Measurements from ENCODE around the gene PSMC2. TPM values are rescaled to one million over a fixed set of nuclear protein-coding genes. Genes with fewer than 3 reads are reported as not detected.
"Not testable (repeated sequence)": the region's sequence is repeated elsewhere in the genome, so short reads cannot be mapped to it uniquely, and the experiment has no call there.

Gene PSMC2
- total RNA-seq, 1 experiment from 2014 or later, result 689 TPM

DNA sequence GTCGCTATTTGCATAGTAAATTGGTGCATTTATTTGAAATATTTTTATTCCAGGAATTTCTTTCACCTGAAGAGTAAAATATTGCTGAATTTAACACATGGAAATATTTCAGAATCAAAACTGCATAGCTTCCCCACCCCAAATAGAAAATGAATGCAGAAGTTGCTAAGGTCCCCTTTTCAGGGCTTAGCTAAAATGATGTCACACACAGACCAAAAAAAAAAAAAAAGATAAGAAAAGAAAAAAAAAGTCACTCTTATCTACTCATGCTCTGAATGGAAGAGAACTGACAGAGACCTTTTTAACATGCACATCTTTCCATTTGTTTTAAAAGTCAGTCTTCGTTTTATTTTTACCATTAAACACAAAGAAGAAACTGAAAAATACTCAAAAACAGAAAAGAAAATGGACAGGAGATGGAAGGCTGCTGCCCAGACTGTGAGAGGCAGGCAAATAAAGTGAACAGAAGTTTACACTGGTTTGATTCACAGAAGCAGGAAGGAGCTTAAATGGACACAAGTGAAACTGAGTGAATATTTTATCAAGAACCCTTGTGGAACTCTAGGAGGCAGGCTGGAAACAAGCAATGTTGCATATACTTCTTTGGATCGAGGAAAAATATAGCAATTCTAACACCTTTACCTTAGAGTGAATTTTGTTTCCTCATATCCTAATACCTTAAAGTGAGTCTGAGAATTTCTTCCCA is 32.0 kb downstream of the PSMC2 start:
- DNase-seq (ENCODE audit: low spot score), result no peak

DNA sequence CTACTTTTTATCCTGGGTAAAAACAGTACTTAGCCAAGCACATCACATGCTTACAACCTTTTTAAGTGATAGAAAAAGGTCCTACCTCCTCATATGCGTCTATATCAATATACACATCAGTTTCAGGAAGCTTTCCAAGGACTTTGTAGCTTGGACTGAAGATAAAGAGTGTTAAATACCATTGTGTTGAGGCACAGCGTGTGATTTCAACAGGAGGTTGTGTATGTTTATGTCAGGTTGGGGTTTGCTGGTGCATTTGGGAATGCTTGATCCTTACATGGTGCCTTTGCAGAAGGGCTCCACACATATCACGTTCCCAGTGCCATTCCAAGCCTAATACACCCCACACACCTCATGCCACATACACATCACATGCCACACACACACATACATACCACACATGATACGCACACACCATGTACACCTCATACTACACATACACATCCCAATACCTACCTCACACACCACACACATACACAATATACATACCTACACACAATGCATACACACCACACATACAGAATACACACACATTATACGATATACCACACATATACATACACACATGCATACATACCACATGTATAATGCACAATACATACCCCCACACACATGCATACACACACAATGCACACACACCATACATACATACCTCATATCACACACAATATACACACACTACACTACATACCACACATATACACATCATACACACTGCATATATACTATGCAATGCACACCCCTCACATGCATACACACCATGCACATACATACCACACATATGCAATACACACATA is 33.1 kb downstream of the PSMC2 start:
- DNase-seq (ENCODE audit: low spot score), result no peak

DNA sequence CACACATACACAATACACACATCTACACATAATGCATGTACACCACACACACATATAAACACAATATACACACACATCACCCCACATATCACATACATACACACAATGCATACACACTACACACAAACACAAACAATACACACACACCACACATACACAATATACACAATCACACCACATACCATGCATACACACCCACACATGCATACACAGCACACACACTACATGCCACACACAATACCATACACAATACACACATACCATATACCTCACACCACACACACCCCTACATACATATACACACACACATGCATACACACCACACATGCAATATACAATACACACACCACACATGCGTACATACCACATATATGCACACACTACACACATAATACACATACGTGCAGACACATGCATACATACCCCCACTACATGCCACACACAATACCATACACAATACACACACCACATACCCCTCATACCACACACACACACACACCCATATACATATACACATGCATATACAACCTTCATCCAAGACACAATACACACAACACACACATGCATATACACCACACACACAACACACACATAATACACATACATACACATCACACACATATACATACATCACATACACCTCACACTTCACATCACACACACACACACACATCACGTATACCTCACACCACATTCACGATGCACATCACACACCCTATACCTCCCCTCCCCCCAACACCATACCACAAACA is 34.0 kb downstream of the PSMC2 start:
- DNase-seq (ENCODE audit: low spot score), result no peak

DNA sequence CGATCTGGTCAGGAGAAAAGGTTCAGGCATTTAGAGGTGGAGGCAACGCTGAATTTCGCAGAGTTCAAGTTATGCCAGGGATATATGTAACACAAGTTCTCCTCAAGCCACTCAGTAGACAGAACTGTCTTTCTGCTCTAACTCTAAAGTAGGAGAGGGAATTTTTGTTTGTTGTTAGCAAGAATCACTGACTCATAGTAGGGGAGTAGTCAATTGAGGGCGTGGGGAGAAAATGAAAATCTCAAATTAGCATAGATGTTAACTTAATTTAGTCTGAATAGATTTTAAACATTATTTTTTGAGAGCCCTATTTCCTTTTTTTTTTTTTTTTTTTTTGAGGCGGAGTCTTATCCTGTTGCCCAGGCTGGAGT is 34.6 kb downstream of the PSMC2 start:
- DNase-seq (ENCODE audit: low spot score), result no peak

DNA sequence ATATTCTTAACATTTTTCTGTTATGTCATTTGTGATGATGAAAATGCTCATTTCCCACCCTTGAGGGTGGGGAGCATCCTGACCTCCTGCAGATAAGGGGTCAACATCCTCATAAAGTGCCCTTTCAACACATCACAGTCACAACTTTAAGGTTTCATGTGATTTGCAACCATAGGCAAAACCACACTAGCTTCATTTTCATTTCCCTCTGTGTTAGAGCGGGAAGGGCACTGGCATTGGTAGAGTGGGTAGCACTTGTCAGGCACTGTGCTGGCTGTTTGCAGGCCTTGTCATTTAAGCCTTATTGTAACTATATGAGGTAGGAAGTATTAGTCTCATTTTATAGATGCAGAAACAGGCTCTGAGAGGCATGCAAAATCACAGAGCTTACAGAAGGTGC is 39.8 kb downstream of the PSMC2 start:
- DNase-seq (ENCODE audit: low spot score), result no peak

DNA sequence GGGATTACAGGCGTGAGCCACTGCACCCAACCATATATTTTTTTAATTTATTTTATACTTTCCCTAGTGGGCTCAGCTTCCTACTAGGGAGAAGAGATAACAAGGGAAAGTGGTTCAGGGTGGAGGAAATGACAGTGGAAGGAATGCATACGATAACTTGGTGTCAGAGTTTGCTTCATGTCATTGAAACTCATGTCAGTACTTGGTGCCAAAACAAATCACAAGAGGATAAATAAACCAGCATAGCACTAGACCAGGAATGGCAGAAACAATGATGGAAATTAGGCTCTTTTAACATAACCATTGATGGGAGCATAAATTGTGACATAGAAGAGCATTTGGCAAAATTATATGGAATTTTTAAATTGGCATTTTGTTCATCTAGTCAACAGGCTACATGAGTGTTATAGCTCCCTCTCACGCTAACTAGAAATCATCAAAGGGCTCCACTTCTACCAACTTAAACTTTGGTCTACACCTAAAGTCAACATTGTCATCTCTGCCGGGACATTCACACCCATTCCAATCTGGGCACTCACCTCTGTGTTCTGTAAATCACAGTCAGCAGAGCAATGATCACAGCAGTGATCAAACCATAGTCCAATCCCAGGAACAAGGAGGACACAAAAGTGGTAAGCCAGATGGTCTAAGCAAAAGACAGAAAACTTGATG is 41.2 kb downstream of the PSMC2 start:
- DNase-seq (ENCODE audit: low spot score), result no peak

DNA sequence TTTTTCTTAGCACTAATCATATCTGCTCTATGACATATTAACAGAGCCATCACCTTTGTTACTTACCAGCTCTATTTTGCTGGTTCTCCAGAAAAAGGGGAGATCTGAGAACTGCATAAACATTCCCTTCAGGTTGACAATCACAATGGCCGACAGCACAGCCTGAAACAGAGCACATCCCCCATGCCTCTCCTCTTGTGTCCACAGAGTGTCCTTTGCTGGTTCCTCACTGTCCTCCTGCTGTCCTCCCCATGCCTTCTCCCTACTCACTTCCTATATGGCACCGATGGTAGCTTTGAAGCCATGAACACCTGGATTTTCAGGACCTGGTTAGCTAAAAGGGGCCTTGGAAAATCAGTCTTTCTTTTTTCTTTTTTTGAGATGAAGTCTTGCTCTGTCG is 41.8 kb downstream of the PSMC2 start:
- no peak for DNase-seq (ENCODE audit: low spot score)

DNA sequence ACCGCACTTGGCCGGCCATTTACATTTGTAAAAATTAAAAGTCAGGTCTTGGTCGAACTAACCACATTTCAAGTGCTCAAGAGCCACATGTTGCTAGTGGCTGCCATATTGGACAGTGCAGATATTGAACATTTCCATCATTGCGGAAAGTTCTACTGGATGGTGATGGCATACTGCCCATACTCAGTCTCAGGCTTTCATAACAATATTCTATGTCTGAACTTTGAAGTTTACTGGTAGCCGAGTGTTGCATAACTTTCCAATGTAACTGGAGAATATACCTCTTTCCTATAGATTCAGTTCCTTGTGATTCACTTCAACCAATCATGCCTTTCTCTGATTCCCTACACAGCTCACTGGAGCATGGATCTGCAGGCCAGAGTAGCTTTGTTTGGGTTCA is 43.7 kb downstream of the PSMC2 start:
- no peak for DNase-seq (ENCODE audit: low spot score)

DNA sequence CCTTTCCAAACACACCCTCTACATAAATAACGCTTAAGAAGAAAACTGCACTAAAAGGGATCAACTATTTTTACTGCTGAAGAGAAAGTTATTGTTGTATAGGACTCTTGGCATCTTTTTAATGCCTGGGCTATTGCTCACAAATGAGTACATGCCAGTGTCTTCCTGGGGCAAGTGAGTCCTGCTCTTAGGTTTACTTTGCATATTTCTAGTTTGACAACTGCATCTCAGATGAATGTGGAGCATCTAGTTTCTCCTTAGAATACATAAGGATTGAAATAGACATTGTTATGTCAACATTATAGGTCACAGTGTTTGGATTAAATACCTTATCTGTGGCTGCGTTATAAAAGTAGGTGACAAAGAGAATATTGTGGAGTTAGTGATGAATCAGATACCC is 44.5 kb downstream of the PSMC2 start:
- DNase-seq (ENCODE audit: low spot score), result peak; percentile 7

DNA sequence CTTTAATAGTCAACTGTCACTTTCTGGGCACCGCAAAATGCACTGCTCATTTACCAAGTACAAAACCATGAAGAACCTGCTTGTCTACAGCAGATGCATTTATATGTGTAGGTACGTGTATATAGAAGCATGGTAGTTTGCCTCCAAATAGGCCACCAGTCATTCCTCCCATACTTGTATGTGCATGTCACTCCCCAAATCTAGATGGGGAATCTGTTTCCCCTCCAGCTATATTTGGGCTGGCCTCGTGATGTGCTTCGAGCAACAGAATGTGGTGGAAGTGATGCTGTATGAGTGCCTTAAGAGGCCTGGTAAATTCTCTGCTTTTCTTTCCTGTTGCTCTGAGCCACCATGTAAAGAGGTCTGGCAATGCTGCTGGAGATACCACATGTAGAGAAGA is 47.1 kb downstream of the PSMC2 start:
- no peak for DNase-seq (ENCODE audit: low spot score)

DNA sequence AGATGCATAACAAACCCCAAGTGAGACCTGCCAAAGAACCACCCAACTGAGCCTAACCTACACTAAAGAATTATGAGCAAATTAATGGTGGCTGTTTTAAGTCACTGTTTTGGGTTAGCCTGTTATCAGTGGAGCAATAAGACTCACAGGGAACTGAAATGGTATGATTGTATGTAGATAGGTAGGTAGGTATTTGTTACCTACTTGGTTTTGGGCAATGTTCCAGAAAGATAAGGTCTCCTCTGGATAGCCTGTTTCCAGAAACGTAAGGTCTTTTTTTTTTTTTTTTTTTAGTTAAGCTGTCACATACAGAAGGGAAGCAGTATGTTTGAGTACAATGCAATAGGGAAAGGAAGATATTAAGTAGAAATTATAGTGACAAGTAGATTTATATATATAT is 47.6 kb downstream of the PSMC2 start:
- DNase-seq (ENCODE audit: low spot score), result no peak

DNA sequence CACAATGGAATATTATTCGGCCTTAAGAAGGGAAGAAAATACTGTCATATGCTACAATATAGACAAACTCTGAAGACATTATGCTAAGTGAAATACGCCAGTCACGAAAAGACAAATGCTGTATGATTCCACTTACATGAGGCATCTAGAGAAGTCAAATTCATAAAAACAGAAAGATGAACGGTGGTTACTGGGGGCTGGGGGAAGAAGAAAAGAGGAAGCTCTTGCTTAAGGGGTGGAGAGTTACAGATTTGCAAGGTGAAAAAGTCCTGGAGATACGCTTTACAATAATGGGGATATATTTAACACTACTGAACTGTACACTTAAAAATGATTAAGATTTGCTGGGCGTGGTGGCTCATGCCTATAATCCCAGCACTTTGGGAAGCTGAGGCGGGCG is 49.0 kb downstream of the PSMC2 start:
- no peak for DNase-seq (ENCODE audit: low spot score)

DNA sequence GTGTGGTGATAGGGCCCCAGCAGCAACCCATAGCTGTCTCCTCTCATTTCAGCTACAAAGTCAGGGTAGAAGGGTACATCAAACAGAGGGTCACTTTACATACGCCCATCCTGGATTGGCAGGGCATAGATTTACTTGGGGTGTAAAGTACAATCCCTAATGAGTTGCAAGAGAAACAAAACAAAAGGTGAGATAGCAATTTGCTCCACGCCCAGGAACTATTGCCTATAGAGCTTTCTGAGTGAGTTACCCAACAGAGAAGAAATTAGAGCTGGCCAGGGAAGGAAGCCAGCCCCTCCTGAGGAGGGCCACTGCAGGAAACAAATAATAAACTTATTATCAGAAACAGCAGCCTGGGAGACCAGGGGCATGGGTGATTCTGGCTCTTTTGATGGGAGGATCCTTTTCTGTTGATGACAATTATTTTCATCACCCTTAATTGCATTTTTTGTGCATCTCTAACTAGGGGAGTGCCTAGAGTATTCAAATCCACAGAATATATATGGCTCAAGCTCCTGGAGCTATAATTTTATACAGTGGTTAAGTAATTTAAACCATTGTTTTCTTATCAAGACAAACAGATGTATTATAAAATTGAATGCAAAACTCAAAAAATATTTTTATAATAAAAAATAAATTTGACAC is 51.2 kb downstream of the PSMC2 start:
- DNase-seq (ENCODE audit: low spot score), result no peak

DNA sequence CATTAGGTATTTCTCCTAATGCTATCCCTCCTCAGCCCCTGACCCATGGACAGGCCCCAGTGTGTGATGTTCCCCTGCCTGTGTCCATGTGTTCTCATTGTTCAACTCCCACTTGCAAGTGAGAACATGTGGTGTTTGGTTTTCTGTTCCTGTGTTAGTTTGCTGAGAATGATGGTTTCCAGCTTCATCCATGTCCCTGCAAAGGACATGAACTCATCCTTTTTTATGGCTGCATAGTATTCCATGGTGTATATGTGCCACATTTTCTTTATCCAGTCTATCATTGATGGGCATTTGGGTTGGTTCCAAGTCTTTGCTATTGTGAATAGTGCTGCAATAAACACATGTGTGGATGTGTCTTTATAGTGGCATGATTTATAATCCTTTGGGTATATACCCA is 52.2 kb downstream of the PSMC2 start:
- not testable (repeated sequence) for DNase-seq (ENCODE audit: low spot score)

DNA sequence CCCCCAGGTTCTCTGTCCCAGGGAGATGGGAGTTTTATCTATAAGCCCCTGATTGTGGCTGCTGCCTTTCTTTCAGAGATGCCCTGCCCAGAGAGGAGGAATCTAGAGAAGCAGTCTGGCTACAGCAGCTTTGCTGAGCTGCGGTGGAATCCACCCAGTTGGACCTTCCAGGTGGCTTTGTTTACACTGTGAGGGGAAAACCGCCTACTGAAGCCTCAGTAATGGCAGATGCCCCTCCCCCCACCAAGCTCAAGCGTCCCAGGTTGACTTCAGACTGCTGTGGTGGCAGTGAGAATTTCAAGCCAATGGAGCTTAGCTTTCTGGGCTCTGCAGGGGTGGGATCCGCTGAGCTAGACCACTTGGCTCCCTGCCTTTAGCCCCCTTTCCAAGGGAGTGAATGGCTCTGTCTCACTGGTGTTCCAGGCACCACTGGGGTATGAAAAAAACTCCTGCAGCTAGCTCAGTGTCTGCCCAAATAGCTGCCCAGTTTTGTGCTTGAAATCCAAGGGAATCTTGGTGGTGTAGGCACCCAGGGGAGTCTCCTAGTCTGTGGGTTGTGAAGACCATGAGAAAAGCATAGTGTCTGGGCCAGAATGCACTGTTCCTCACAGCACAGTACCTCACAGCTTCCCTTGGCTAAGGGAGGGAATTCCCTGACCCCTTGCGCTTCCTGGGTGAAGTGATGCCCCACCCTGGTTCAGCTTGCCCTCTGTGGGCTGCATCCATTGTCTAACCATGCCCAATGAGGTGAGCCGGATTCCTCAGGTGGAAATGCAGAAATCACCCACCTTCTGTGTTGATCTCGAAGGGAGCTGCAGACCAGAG is 58.6 kb downstream of the PSMC2 start:
- DNase-seq (ENCODE audit: low spot score), result not testable (repeated sequence)

DNA sequence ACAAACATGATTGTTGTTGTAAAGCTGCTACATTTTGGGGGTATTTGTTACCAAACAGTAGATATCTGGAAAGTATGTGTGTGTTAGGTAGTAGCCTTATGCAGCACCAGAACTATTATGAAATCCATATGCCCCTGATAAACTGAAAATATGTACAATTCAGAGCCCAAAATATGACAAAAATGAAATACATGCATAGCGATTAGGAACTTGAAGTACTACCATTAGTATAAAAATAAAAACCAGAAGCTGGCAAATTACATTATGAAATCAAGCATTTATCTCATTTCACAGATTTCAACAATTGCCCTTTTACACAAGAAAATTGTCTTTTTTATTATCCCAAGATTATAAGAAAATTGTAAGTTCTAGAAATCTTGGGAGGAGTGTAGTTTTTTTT is 64.7 kb downstream of the PSMC2 start:
- no peak for DNase-seq (ENCODE audit: low spot score)

DNA sequence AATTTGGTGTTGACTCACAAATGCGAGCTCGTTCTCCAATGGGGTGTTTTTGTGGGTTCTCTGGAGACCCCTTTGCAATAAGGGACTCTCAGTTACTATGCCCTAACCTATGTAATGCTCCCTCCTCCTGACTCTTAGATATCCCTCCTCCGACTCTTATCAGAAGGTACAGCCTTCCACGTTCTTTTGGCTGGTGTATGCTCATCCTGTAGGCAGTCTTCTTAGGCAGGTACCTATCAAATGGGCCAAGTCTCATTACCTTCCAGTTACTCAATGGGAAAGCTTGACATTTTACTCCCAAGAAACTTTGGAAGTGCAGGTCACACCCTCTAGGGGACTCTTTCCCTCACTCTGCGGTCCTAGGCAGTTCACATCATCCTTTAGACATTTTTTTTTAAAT is 66.0 kb downstream of the PSMC2 start:
- no peak for DNase-seq (ENCODE audit: low spot score)

DNA sequence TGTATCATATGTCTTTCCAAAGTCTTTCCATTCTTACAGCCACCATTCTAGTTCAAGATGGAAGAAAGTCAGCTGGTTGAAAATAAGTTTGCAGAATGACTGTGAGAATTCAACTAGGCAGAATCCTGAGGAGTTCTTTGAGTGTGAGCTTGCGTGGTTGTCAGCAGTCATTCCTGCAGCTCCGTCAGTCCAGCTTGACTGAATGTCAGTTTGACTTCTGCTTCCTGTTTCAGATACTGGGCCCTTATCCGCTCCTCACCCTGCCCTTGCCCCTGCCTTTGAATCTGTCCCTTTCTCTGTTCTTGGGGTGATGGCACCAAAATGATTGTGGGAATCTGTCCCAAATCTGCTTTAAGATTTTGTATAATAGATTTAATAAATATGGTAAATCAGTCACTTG is 70.8 kb downstream of the PSMC2 start:
- no peak for DNase-seq (ENCODE audit: low spot score)

Data from A172 (cell line).